Testis (tissue), 3 donors: ENCODE data around the gene BCL2L1. TPM values are rescaled to one million over a fixed set of nuclear protein-coding genes. Genes with fewer than 3 reads are reported as not detected.

Experiments
- DNase-seq: peaks from one replicate; pipeline ENCODE4 v3.0.0-alpha.2; 2019
- H3K27ac ChIP-seq, 2 donors: fragments of 200-600 bp; sonication (generic); one replicate each; pipeline ENCODE4 v1.5.1; 2019
- H3K27me3 ChIP-seq: fragments of 200-600 bp; sonication (generic); one replicate; pipeline ENCODE4 v1.5.1; 2019
- H3K36me3 ChIP-seq: fragments of 200-600 bp; sonication (generic); one replicate; pipeline ENCODE4 v1.5.1; 2017; ENCODE audit warnings: low read depth; ENCODE audit errors: missing control alignments
- H3K4me1 ChIP-seq: fragments of 200-600 bp; sonication (generic); one replicate; pipeline ENCODE4 v1.5.1; 2019
- H3K4me3 ChIP-seq, 2 donors: fragments of 200-600 bp; sonication (generic); one replicate each; pipeline ENCODE4 v1.5.1; 2017 to 2019
- H3K9me3 ChIP-seq: fragments of 200-600 bp; sonication (generic); one replicate; pipeline ENCODE4 v1.5.1; 2017
- CTCF ChIP-seq, 3 experiments: fragments of 450-650 bp in 2 of 3; fragments of 200-600 bp in 1 of 3; sonication (generic) in 1 of 3; IDR thresholded peaks; one replicate each; pipeline ENCODE4 v1.5.1; 2016 to 2019; ENCODE audit warnings: antibody characterized with exemption in 3 of 3, mild to moderate bottlenecking in 2 of 3, moderate library complexity in 1 of 3
- POLR2A ChIP-seq: fragments of 450-650 bp; IDR thresholded peaks from one replicate; pipeline ENCODE4 v1.6.1; 2017; ENCODE audit warnings: antibody characterized with exemption, mild to moderate bottlenecking, moderate library complexity
- WGBS, 2 donors: methylation state at CpG; one replicate each; pipeline ENCODE4 v1.1.5; 2018; 5-methylcytosine and 5-hydroxymethylcytosine counted together
- intact Hi-C: fragments of 100-400 bp; cut with DNase I; formaldehyde crosslinking; loops from one replicate; pipeline ENCODE4 v1.15.1; 2023; ENCODE audit warnings: low total_unique reads
- polyA plus RNA-seq: library from polyadenylated mRNA; stranded (reverse); fragments of 350-450 nt; fragmentation: Illumina TruSeq; extraction: RNeasy Lipid Tissue Mini Kit (QIAGEN cat#74804); gene quantifications from one replicate; pipeline ENCODE4 v1.2.3, GENCODE V29; 2014; ENCODE audit warnings: low read depth, low replicate concordance; ENCODE audit not compliant: insufficient read depth
- total RNA-seq, 2 donors: library from RNA; depleted of rRNA; stranded (reverse); fragments of >200 nt; gene quantifications; one replicate each; pipeline ENCODE4 v1.2.3, GENCODE V29; 2016

BCL2L1 gene
- total and polyA plus RNA-seq, 3 donors from 2014 or later: 83.0 to 122 (median 84.7) TPM

DNA sequence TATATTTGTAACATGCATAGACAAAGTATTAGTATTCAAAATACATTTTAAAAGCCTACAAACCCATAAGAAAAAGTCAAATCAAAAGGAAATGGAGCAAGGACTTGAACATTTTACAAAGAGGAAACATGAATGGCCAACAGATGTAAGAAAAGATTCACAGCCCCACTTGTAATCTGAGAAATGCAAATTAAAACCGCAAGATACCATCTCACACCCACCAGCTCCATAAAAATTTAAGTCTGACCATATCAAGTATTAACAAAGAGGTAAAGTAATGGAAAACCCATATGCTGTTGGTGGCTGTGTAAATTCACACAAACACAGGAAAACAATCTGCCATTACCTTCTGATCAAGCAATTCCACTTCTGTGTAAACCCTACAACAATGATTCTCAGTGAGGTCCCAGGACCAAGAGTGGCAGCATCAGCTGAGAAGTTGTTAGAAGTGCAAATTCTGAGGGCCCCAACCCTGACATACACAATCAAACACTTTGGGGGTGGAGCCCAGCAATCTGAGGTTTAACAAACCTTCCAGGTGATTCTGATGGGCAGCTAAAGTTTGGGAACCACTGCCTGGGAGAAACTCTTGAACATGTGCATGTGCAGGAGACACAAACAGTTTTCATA is 30.9 kb downstream of the BCL2L1 start:
- DNase-seq: no peak
- 56 to 58% methylated on average over 1 of the region's 1 CpG for WGBS, 2 donors
- H3K36me3 ChIP-seq: no peaks in the 10 kb centered on the region
- H3K4me1 ChIP-seq: peaks cover 9% of the 10 kb centered on the region
- no peaks in the 10 kb centered on the region for H3K9me3 ChIP-seq
- H3K27ac ChIP-seq: no peak overlapping the region
- intact Hi-C loops: no loop called here
- no peak overlapping the region for H3K4me3 ChIP-seq
- no peak for TF ChIP-seq CTCF (IDR thresholded peaks at IDR 0.05)
- TF ChIP-seq POLR2A: no peak
- no peaks in the 10 kb centered on the region for H3K27me3 ChIP-seq

DNA sequence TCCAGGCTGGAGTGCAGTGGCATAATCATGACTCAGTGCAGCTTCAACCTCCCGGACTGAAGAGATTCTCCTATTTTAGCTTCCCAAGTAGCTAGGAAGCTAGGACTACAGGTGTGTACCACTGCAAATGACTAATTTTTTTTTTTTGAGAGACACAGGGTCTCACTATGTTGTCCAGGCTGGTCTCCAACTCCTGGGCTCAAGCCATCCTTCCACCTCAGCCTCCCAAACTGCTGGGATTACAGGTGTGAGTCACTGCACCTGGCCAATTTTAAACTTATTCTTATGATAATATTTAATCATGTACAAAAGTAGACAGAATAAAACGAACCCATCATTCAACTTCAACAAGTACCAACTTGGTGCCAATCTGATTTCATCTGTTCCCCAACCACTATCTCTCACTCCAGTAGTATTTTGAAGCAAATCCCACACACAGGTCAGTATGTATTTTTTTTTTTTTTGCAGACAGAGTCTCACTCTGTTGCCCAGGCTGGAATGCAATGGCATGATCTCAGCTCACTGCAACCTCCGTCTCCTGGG is 32.5 kb downstream of the BCL2L1 start:
- no peak for DNase-seq
- no peak overlapping the region for H3K4me3 ChIP-seq
- peaks cover 15% of the 10 kb centered on the region for H3K4me1 ChIP-seq
- H3K27ac ChIP-seq: no peak overlapping the region
- WGBS, 2 donors: 70 to 75% methylated on average over 3 of the region's 3 CpGs
- TF ChIP-seq POLR2A (no peak), CTCF (IDR thresholded peaks at IDR 0.05) (no peak)
- H3K9me3 ChIP-seq: no peaks in the 10 kb centered on the region
- no peaks in the 10 kb centered on the region for H3K27me3 ChIP-seq
- no peaks in the 10 kb centered on the region for H3K36me3 ChIP-seq
- intact Hi-C loops: no loop called here

GRCh38 chr20:31689141-31689540 is 33.5 kb downstream of the BCL2L1 start:
- Histone ChIP-seq H3K9me3 (no peaks in the 10 kb centered on the region), H3K4me1 (peaks cover 10% of the 10 kb centered on the region)

DNA sequence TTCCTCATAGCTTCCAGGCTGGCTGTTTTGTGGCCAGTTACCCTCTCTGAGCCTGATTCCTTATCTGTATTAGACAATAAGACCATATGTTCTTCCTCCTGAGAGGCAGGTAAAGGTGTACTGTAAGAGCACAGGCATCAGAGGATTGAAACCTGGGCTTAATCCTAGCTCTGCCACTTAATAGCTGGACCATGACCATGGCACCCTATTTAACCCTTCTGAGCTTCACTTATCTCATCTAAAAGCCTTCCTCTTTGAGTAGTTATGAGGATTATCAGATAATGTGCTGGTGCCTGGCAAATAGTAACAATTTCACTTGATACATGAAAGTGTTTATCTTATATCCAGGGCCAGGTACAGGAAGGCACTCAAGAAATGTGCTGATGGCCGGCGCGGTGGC is 34.9 kb downstream of the BCL2L1 start:
- peaks cover 10% of the 10 kb centered on the region for H3K4me1 ChIP-seq
- TF ChIP-seq POLR2A (no peak), CTCF (IDR thresholded peaks at IDR 0.05) (no peak)
- no peaks in the 10 kb centered on the region for H3K27me3 ChIP-seq
- no peak overlapping the region for H3K27ac ChIP-seq
- intact Hi-C loops: no loop called here
- WGBS, 2 donors: 96 to 97% methylated on average over 3 of the region's 3 CpGs
- DNase-seq: no peak
- H3K4me3 ChIP-seq: no peak overlapping the region
- no peaks in the 10 kb centered on the region for H3K36me3 ChIP-seq
- no peaks in the 10 kb centered on the region for H3K9me3 ChIP-seq

More at GRCh38 chr20:31689141-31689540, 33.5 kb downstream of the BCL2L1 start:
- 86 to 94% methylated on average over 5 of the region's 5 CpGs for WGBS, 2 donors
- TF ChIP-seq CTCF (IDR thresholded peaks at IDR 0.05) (no peak), POLR2A (no peak)
- Histone ChIP-seq H3K27me3 (no peaks in the 10 kb centered on the region), H3K4me3 (no peak overlapping the region), H3K36me3 (no peaks in the 10 kb centered on the region), H3K27ac (no peak overlapping the region)
- DNase-seq: no peak
- intact Hi-C loops: no loop called here
